ENCODE results near the gene NCF2.

NCF2 gene

DNA sequence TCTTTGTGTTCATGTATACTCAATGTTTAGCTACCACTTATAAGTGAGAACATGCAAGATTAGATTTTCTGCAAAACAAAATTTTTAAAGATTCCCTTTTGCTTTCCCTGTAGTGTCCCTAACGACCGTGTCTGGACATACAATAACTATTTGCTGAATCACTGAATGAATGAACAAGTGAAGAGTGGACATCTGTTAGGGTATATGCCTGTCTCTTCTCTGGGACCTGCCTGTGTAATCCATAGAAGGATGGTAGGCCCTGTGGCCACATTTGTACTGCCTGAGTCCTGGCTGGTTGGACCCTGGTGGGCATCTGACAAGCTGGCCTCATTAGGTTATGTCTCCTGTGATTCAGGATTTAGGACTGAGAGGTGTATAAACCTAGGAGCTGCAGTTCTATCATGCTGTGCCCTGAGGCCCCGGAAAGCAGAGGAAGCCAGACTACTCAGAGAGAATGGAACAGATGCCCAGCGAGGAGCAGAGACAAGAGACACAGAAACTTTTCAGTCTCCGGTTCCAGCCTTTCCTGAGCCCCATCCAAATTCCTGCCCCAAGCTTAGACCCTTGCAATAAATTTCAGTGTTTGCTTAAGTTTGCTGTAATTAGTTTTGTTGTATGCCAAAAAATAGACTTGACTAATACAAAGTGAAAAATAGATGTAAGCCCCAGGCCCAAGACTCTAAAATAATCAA lies 7.5 kb upstream of the NCF2 start:
- no peak for DNase-seq (ENCODE audit: low spot score)
- H3K79me1 ChIP-seq (ENCODE audit: low read depth, low read length): no peaks in the 10 kb centered on the region
- no peak overlapping the region for H2BK12ac ChIP-seq (ENCODE audit: low read length)
- no CpG with 5 or more reads among the region's 5 CpGs for WGBS, 2 donors (ENCODE audit: extremely low coverage in 2 of 2, insufficient read length in 2 of 2, insufficient replicate concordance in 1 of 2)
- peaks cover 0 to 14% (median 0%) of the 10 kb centered on the region in 3 experiments for H3K27me3 ChIP-seq (ENCODE audit: control insufficient read depth in 3 of 3, insufficient read depth in 3 of 3, low read depth in 1 of 3, low read length in 3 of 3)
- H3K4me1 ChIP-seq (ENCODE audit: control insufficient read depth in 2 of 2, insufficient read depth in 1 of 2, low read depth in 1 of 2, low read length in 2 of 2): peaks cover 0 to 3% of the 10 kb centered on the region in 2 donors
- H2AFZ ChIP-seq (ENCODE audit: low read length): no peak overlapping the region
- no peak overlapping the region for H3K23ac ChIP-seq (ENCODE audit: low read depth, low read length, poor library complexity)
- H4K91ac ChIP-seq (ENCODE audit: low read depth, low read length, poor library complexity): no peak overlapping the region
- H3K4me2 ChIP-seq (ENCODE audit: insufficient read depth, low read length, poor library complexity, severe bottlenecking): no peak overlapping the region
- no peak overlapping the region for H2BK5ac ChIP-seq (ENCODE audit: low read length)
- H3K4ac ChIP-seq (ENCODE audit: low read length): no peak overlapping the region
- H4K8ac ChIP-seq (ENCODE audit: low read depth, low read length): no peak overlapping the region
- no peak overlapping the region for H3K18ac ChIP-seq (ENCODE audit: low read length)
- H3K14ac ChIP-seq (ENCODE audit: low read length): no peak overlapping the region
- H2BK120ac ChIP-seq (ENCODE audit: low read depth, low read length): no peak overlapping the region
- no peaks in the 10 kb centered on the region for H3K9me3 ChIP-seq (replicated peaks in 1 of 2; ENCODE audit: control insufficient read depth in 2 of 2, insufficient read depth in 1 of 2, low read depth in 1 of 2, low read length in 2 of 2)
- H3K36me3 ChIP-seq (replicated peaks in 1 of 2; ENCODE audit: control insufficient read depth in 2 of 2, insufficient read depth in 2 of 2, low read length in 2 of 2): no peaks in the 10 kb centered on the region
- H3K27ac ChIP-seq (replicated peaks; ENCODE audit: low read length): no peak overlapping the region
- H3K9ac ChIP-seq (ENCODE audit: low read depth, low read length, poor library complexity): no peak overlapping the region
- H2AK5ac ChIP-seq (ENCODE audit: low read depth, low read length): no peak overlapping the region
- no peak overlapping the region for H3K4me3 ChIP-seq (ENCODE audit: low read length in 2 of 2)
- no peak overlapping the region for H2BK15ac ChIP-seq (ENCODE audit: low read length)

DNA sequence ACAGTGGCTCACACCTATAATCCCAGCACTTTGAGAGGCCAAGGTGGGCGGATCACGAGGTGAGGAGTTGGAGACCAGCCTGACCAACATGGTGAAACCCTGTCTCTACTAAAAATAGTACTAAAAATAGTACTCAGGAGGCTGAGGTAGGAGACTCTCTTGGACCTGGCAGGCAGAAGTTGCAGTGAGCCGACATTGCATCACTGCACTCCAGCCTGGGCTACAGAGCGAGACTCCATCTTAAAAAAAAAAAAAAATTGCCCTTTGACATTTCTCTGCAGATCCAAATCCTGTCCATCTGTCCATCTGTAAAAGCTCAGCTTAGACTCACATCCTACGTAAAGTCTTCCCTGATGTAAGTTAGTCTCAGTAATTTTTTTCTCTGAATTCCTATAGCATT lies 6.2 kb upstream of the NCF2 start:
- H2BK15ac ChIP-seq (ENCODE audit: low read length): no peak overlapping the region
- H4K8ac ChIP-seq (ENCODE audit: low read depth, low read length): no peak overlapping the region
- H3K4me3 ChIP-seq (ENCODE audit: low read length in 2 of 2): no peak overlapping the region
- no peak overlapping the region for H3K18ac ChIP-seq (ENCODE audit: low read length)
- H3K14ac ChIP-seq (ENCODE audit: low read length): no peak overlapping the region
- no peak overlapping the region for H3K9ac ChIP-seq (ENCODE audit: low read depth, low read length, poor library complexity)
- H3K27me3 ChIP-seq (ENCODE audit: control insufficient read depth in 3 of 3, insufficient read depth in 3 of 3, low read depth in 1 of 3, low read length in 3 of 3): peaks cover 0 to 21% (median 0%) of the 10 kb centered on the region in 3 experiments
- H3K36me3 ChIP-seq (replicated peaks in 1 of 2; ENCODE audit: control insufficient read depth in 2 of 2, insufficient read depth in 2 of 2, low read length in 2 of 2): no peaks in the 10 kb centered on the region
- H3K9me3 ChIP-seq (replicated peaks in 1 of 2; ENCODE audit: control insufficient read depth in 2 of 2, insufficient read depth in 1 of 2, low read depth in 1 of 2, low read length in 2 of 2): no peaks in the 10 kb centered on the region
- H2AFZ ChIP-seq (ENCODE audit: low read length): no peak overlapping the region
- no peak overlapping the region for H3K23ac ChIP-seq (ENCODE audit: low read depth, low read length, poor library complexity)
- H3K4ac ChIP-seq (ENCODE audit: low read length): no peak overlapping the region
- H4K91ac ChIP-seq (ENCODE audit: low read depth, low read length, poor library complexity): no peak overlapping the region
- no peak overlapping the region for H2BK120ac ChIP-seq (ENCODE audit: low read depth, low read length)
- peaks cover 0 to 3% of the 10 kb centered on the region in 2 donors for H3K4me1 ChIP-seq (ENCODE audit: control insufficient read depth in 2 of 2, insufficient read depth in 1 of 2, low read depth in 1 of 2, low read length in 2 of 2)
- no peak overlapping the region for H3K4me2 ChIP-seq (ENCODE audit: insufficient read depth, low read length, poor library complexity, severe bottlenecking)
- WGBS, 2 donors (ENCODE audit: extremely low coverage in 2 of 2, insufficient read length in 2 of 2, insufficient replicate concordance in 1 of 2): no CpG with 5 or more reads among the region's 5 CpGs
- H3K27ac ChIP-seq (replicated peaks; ENCODE audit: low read length): no peak overlapping the region
- H2BK5ac ChIP-seq (ENCODE audit: low read length): no peak overlapping the region
- no peaks in the 10 kb centered on the region for H3K79me1 ChIP-seq (ENCODE audit: low read depth, low read length)
- H2AK5ac ChIP-seq (ENCODE audit: low read depth, low read length): no peak overlapping the region
- H2BK12ac ChIP-seq (ENCODE audit: low read length): no peak overlapping the region
- DNase-seq (ENCODE audit: low spot score): no peak

DNA sequence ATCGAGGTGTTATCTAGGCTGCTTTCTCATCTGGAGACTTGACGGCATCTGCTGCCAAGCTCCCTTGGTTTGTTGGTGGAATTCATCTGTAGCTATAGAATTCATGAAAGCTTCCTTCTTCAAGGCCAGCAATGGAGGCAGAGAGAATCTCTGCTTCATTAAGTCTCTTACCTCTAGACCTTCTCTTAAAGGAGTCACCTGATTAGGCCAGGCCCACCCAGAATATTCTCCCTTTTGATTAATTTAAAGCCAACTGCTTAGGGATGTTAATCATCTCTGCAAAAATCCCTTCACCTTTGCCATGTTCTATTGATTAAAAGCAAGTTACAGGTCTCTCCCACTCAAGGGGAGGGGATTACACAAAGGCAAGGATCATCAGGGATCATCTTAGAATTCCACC lies 5.3 kb upstream of the NCF2 start:
- Histone ChIP-seq H2BK120ac (ENCODE audit: low read depth, low read length) (no peak overlapping the region), H3K18ac (ENCODE audit: low read length) (no peak overlapping the region), H4K8ac (ENCODE audit: low read depth, low read length) (no peak overlapping the region), H3K23ac (ENCODE audit: low read depth, low read length, poor library complexity) (no peak overlapping the region), H2AFZ (ENCODE audit: low read length) (no peak overlapping the region), H3K14ac (ENCODE audit: low read length) (no peak overlapping the region), H3K4me2 (ENCODE audit: insufficient read depth, low read length, poor library complexity, severe bottlenecking) (no peak overlapping the region), H2BK15ac (ENCODE audit: low read length) (no peak overlapping the region), H3K9me3 (replicated peaks in 1 of 2; ENCODE audit: control insufficient read depth in 2 of 2, insufficient read depth in 1 of 2, low read depth in 1 of 2, low read length in 2 of 2) (no peaks in the 10 kb centered on the region), H2BK5ac (ENCODE audit: low read length) (no peak overlapping the region), H3K9ac (ENCODE audit: low read depth, low read length, poor library complexity) (no peak overlapping the region), H3K79me1 (ENCODE audit: low read depth, low read length) (no peaks in the 10 kb centered on the region), H3K27me3 (ENCODE audit: control insufficient read depth in 3 of 3, insufficient read depth in 3 of 3, low read depth in 1 of 3, low read length in 3 of 3) (peaks cover 0 to 21% (median 0%) of the 10 kb centered on the region in 3 experiments), H2BK12ac (ENCODE audit: low read length) (no peak overlapping the region), H3K4me3 (ENCODE audit: low read length in 2 of 2) (no peak overlapping the region), H3K27ac (replicated peaks; ENCODE audit: low read length) (no peak overlapping the region), H3K4me1 (ENCODE audit: control insufficient read depth in 2 of 2, insufficient read depth in 1 of 2, low read depth in 1 of 2, low read length in 2 of 2) (peaks cover 0 to 3% of the 10 kb centered on the region in 2 donors), H2AK5ac (ENCODE audit: low read depth, low read length) (no peak overlapping the region), H3K36me3 (replicated peaks in 1 of 2; ENCODE audit: control insufficient read depth in 2 of 2, insufficient read depth in 2 of 2, low read length in 2 of 2) (no peaks in the 10 kb centered on the region), H4K91ac (ENCODE audit: low read depth, low read length, poor library complexity) (no peak overlapping the region), H3K4ac (ENCODE audit: low read length) (no peak overlapping the region)
- no CpG with 5 or more reads among the region's 2 CpGs for WGBS, 2 donors (ENCODE audit: extremely low coverage in 2 of 2, insufficient read length in 2 of 2, insufficient replicate concordance in 1 of 2)
- DNase-seq (ENCODE audit: low spot score): no peak

GRCh38 chr1:183593356-183593755 lies 3.1 kb upstream of the NCF2 start:
- Histone ChIP-seq H2BK12ac (ENCODE audit: low read length) (no peak overlapping the region), H2BK120ac (ENCODE audit: low read depth, low read length) (no peak overlapping the region), H3K18ac (ENCODE audit: low read length) (no peak overlapping the region), H3K9me3 (replicated peaks in 1 of 2; ENCODE audit: control insufficient read depth in 2 of 2, insufficient read depth in 1 of 2, low read depth in 1 of 2, low read length in 2 of 2) (peaks cover 0 to 2% of the 10 kb centered on the region in 2 donors), H3K23ac (ENCODE audit: low read depth, low read length, poor library complexity) (no peak overlapping the region), H4K91ac (ENCODE audit: low read depth, low read length, poor library complexity) (no peak overlapping the region), H2BK15ac (ENCODE audit: low read length) (no peak overlapping the region), H3K27me3 (ENCODE audit: control insufficient read depth in 3 of 3, insufficient read depth in 3 of 3, low read depth in 1 of 3, low read length in 3 of 3) (peaks cover 0 to 21% (median 0%) of the 10 kb centered on the region in 3 experiments), H3K27ac (replicated peaks; ENCODE audit: low read length) (no peak overlapping the region), H3K4me3 (ENCODE audit: low read length in 2 of 2) (no peak overlapping the region), H3K9ac (ENCODE audit: low read depth, low read length, poor library complexity) (no peak overlapping the region), H3K14ac (ENCODE audit: low read length) (no peak overlapping the region), H3K4me2 (ENCODE audit: insufficient read depth, low read length, poor library complexity, severe bottlenecking) (no peak overlapping the region), H3K4me1 (ENCODE audit: control insufficient read depth in 2 of 2, insufficient read depth in 1 of 2, low read depth in 1 of 2, low read length in 2 of 2) (peaks cover 0 to 8% of the 10 kb centered on the region in 2 donors), H2AK5ac (ENCODE audit: low read depth, low read length) (no peak overlapping the region), H4K8ac (ENCODE audit: low read depth, low read length) (no peak overlapping the region), H2AFZ (ENCODE audit: low read length) (no peak overlapping the region), H3K36me3 (replicated peaks in 1 of 2; ENCODE audit: control insufficient read depth in 2 of 2, insufficient read depth in 2 of 2, low read length in 2 of 2) (no peaks in the 10 kb centered on the region), H3K4ac (ENCODE audit: low read length) (no peak overlapping the region), H2BK5ac (ENCODE audit: low read length) (no peak overlapping the region), H3K79me1 (ENCODE audit: low read depth, low read length) (no peaks in the 10 kb centered on the region)
- no peak for DNase-seq (ENCODE audit: low spot score)
- WGBS, 2 donors (ENCODE audit: extremely low coverage in 2 of 2, insufficient read length in 2 of 2, insufficient replicate concordance in 1 of 2): no CpG with 5 or more reads among the region's 3 CpGs
